ENCODE results near the gene GNG7.
"Not testable (repeated sequence)": the region's sequence is repeated elsewhere in the genome, so short reads cannot be mapped to it uniquely, and the experiment has no call there.

- not testable (repeated sequence) for TF ChIP-seq CTCF, EZH2phosphoT487 (IDR thresholded peaks at IDR 0.05; ENCODE audit: low read length)
Observed at GRCh38 chr19:2643123-2643737, 59.3 kb downstream of the GNG7 start.

All from MM.1S (cell line).